ENCODE results near the gene PKP1.

DNA sequence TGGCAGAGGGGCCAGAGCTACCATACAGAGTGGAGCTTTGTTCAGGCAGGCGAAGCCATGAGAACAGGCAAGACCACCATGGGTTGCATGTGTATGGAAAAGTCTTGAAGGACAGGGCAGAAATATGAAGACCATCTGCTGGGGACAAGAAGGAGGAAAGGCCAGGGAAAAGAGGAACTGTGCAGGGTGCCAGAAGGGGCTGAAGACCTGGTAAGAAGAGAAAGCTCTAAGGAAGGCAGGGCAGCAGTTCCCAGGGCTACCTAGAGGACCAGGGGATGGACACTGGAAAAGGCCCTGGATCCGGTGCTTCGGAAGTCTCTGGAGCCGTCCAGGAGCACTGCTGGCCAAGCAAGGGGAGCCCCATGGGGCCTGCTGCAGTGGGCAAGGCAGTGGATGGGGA, 43.4 kb downstream of the PKP1 start:
- TF ChIP-seq IRF4 (IDR thresholded peaks at IDR 0.05; ENCODE audit: low read depth, low read length), result no peak
- TF ChIP-seq BACH1 (IDR thresholded peaks at IDR 0.05; ENCODE audit: borderline replicate concordance), result no peak
- TF ChIP-seq NR2C1 (IDR thresholded peaks at IDR 0.05), result no peak
- TF ChIP-seq, protein P1, sequence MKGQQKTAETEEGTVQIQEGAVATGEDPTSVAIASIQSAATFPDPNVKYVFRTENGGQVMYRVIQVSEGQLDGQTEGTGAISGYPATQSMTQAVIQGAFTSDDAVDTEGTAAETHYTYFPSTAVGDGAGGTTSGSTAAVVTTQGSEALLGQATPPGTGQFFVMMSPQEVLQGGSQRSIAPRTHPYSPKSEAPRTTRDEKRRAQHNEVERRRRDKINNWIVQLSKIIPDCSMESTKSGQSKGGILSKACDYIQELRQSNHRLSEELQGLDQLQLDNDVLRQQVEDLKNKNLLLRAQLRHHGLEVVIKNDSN (IDR thresholded peaks at IDR 0.05; ENCODE audit: borderline replicate concordance, extremely low read length, insufficient read depth, low read depth, low read length), result no peak
- TF ChIP-seq SMAD1 (IDR thresholded peaks at IDR 0.05; ENCODE audit: low read depth, partially characterized antibody), result no peak
- no peak for TF ChIP-seq POLR2A (IDR thresholded peaks at IDR 0.05; ENCODE audit: low read depth, low read length)
- TF ChIP-seq BRCA1 (IDR thresholded peaks at IDR 0.05; ENCODE audit: low read depth, low read length), result no peak
